Loucy (cell line): ENCODE data around the gene SEC22C.

Source experiments
- EZH2phosphoT487 ChIP-seq: fragments of 200-600 bp; IDR thresholded peaks from 2 replicates; pipeline ENCODE4 v1.6.1; 2018; ENCODE audit warnings: antibody characterized with exemption, mild to moderate bottlenecking, moderate library complexity, borderline replicate concordance
- TF ChIP-seq, protein P1 (sequence below): fragments of 200-600 bp; sonication (generic); conservative IDR thresholded peaks from 2 replicates; pipeline ENCODE4 v1.5.1; 2014; ENCODE audit warnings: mild to moderate bottlenecking, antibody characterized with exemption, low read length

DNA sequence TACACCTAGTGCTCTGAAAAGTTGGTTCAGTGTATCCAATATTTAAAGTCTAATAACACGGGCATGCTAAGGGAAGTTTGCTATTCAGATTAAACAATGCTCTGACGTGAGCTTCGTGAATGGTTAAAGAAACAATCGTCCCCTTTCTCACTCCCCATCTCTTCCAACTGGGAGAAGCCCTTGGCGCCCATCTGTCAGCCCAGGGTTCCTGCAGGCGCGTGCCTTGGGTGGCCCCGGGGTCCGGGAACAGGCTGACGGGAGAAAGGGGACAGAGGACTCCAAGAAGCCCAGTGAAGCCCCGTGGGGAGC lies 413 bp downstream of the SEC22C start:
- TF ChIP-seq, protein P1, sequence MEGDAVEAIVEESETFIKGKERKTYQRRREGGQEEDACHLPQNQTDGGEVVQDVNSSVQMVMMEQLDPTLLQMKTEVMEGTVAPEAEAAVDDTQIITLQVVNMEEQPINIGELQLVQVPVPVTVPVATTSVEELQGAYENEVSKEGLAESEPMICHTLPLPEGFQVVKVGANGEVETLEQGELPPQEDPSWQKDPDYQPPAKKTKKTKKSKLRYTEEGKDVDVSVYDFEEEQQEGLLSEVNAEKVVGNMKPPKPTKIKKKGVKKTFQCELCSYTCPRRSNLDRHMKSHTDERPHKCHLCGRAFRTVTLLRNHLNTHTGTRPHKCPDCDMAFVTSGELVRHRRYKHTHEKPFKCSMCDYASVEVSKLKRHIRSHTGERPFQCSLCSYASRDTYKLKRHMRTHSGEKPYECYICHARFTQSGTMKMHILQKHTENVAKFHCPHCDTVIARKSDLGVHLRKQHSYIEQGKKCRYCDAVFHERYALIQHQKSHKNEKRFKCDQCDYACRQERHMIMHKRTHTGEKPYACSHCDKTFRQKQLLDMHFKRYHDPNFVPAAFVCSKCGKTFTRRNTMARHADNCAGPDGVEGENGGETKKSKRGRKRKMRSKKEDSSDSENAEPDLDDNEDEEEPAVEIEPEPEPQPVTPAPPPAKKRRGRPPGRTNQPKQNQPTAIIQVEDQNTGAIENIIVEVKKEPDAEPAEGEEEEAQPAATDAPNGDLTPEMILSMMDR = no peak
- TF ChIP-seq EZH2phosphoT487 = no peak
